SK-N-SH treated with all-trans-retinoic acid at 6 μM for 48 hours (cell line): Measurements from ENCODE around the gene YJEFN3.

Source experiments
- ATAC-seq: fragments of 200-7000 bp; cut with Tn5 transposase; 3 replicates; pipeline ENCODE4 v1.9.1; 2020; ENCODE audit warnings: mild to moderate bottlenecking, moderate library complexity
- BACH2 ChIP-seq: fragments of 250-450 bp; sonication (Bioruptor Pico); IDR thresholded peaks from 2 replicates; pipeline ENCODE4 v1.9.0; 2021; ENCODE audit warnings: mild to moderate bottlenecking, borderline replicate concordance
- CSDC2 ChIP-seq: fragments of 250-450 bp; sonication (Bioruptor Pico); IDR thresholded peaks from 2 replicates; pipeline ENCODE4 v1.5.0; 2020; ENCODE audit warnings: mild to moderate bottlenecking, moderate library complexity
- GLIS3 ChIP-seq: fragments of 250-450 bp; sonication (Bioruptor Pico); IDR thresholded peaks from 2 replicates; pipeline ENCODE4 v1.5.0; 2020; ENCODE audit warnings: mild to moderate bottlenecking, moderate library complexity
- ISL1 ChIP-seq: fragments of 250-450 bp; sonication (Bioruptor Pico); IDR thresholded peaks from 2 replicates; pipeline ENCODE4 v2.1.2; 2022; ENCODE audit warnings: mild to moderate bottlenecking, moderate library complexity
- OSR1 ChIP-seq: fragments of 250-450 bp; sonication (Bioruptor Pico); IDR thresholded peaks from 2 replicates; pipeline ENCODE4 v1.8.0; 2022; ENCODE audit warnings: moderate library complexity, mild to moderate bottlenecking, inconsistent platforms
- RARB ChIP-seq: fragments of 250-450 bp; sonication (Bioruptor Pico); IDR thresholded peaks from 2 replicates; pipeline ENCODE4 v1.8.0; 2021; ENCODE audit warnings: mild to moderate bottlenecking, moderate library complexity
- SNAI2 ChIP-seq: fragments of 250-450 bp; sonication (Bioruptor Pico); IDR thresholded peaks from 2 replicates; pipeline ENCODE4 v1.5.0; 2020; ENCODE audit warnings: mild to moderate bottlenecking, moderate library complexity
- TCF4 ChIP-seq: fragments of 250-450 bp; sonication (Bioruptor Pico); IDR thresholded peaks from 2 replicates; pipeline ENCODE4 v1.8.0; 2021; ENCODE audit warnings: mild to moderate bottlenecking, moderate library complexity, borderline replicate concordance
- ZC3H10 ChIP-seq: fragments of 250-450 bp; sonication (Bioruptor Pico); IDR thresholded peaks from 2 replicates; pipeline ENCODE4 v1.5.1; 2021; ENCODE audit warnings: mild to moderate bottlenecking, moderate library complexity
- ZFP3 ChIP-seq: fragments of 250-450 bp; sonication (Bioruptor Pico); IDR thresholded peaks from 2 replicates; pipeline ENCODE4 v1.5.0; 2020; ENCODE audit warnings: mild to moderate bottlenecking, moderate library complexity
- ZFP30 ChIP-seq: fragments of 450-650 bp; formaldehyde crosslinking; IDR thresholded peaks from 2 replicates; pipeline ENCODE4 v1.5.0; 2022; ENCODE audit warnings: mild to moderate bottlenecking, moderate library complexity
- ZNF565 ChIP-seq: fragments of 450-650 bp; formaldehyde crosslinking; conservative IDR thresholded peaks from 2 replicates; pipeline ENCODE4 v1.5.0; 2020; ENCODE audit warnings: low read depth, mild to moderate bottlenecking, moderate library complexity
- ZNF70 ChIP-seq: fragments of 450-650 bp; formaldehyde crosslinking; IDR thresholded peaks from 2 replicates; pipeline ENCODE4 v1.5.0; 2020; ENCODE audit warnings: mild to moderate bottlenecking, moderate library complexity
- TF ChIP-seq, protein P1 (sequence below): fragments of 250-450 bp; sonication (Bioruptor Pico); IDR thresholded peaks from 2 replicates; pipeline ENCODE4 v1.5.0; 2020; ENCODE audit warnings: mild to moderate bottlenecking, moderate library complexity
- TF ChIP-seq, protein P2 (sequence below): fragments of 250-450 bp; sonication (Bioruptor Pico); IDR thresholded peaks from 2 replicates; pipeline ENCODE4 v1.8.0; 2020; ENCODE audit warnings: mild to moderate bottlenecking, moderate library complexity, borderline replicate concordance
- TF ChIP-seq, protein P3 (sequence below): fragments of 250-450 bp; sonication (Bioruptor Pico); IDR thresholded peaks from 2 replicates; pipeline ENCODE4 v1.5.1; 2021; ENCODE audit warnings: mild to moderate bottlenecking, moderate library complexity
- TF ChIP-seq, protein P4 (sequence below): fragments of 250-450 bp; sonication (Bioruptor Pico); IDR thresholded peaks from 2 replicates; pipeline ENCODE4 v1.5.1; 2020; ENCODE audit warnings: low read depth, mild to moderate bottlenecking, moderate library complexity
- TF ChIP-seq, protein P5 (sequence below): fragments of 250-450 bp; sonication (Bioruptor Pico); IDR thresholded peaks from 2 replicates; pipeline ENCODE4 v1.8.0; 2021; ENCODE audit warnings: low read depth, mild to moderate bottlenecking, moderate library complexity, borderline replicate concordance

YJEFN3 gene

DNA sequence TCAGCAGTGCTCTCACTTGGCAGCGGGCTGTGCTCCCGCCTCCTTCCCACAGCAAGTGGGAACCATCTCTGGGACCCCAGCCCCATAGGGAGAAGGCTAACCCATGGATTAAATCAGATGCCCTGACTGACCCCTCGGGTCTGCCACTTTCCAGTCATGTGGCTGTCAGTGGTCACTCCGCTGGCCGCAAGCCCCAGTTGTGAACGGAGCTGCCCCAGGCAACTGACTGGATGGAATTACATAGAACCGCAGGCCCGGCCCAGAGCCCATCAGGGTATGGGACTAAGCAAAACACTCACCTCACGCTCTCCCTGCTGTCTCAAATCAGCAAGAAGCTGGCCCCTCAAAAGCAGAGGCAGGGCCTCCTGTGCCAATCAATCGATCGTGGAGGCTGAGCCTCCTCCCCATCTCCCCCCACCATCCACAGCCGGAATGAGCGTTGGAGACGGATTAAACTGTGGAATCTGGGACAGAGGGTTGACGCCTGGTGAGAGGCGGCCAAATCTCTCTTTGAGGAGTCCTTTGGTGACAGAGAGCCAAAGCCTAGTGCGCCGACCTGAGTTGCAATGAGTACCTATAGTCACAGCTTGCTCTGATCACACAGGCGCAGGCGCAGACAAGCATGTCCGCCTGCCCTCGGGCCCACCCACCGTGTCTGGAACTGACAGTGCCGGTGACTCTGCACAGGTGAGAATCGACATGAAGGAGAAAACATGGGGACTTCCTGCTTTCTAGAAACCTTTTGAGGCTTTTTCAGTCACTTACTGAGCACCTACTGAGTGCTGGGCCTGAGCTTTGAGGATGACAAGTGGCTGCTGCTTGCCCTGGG lies 51.0 kb downstream of the YJEFN3 start:
- no peak for TF ChIP-seq OSR1 (CRISPR knock-in tag)
- TF ChIP-seq, protein P1, sequence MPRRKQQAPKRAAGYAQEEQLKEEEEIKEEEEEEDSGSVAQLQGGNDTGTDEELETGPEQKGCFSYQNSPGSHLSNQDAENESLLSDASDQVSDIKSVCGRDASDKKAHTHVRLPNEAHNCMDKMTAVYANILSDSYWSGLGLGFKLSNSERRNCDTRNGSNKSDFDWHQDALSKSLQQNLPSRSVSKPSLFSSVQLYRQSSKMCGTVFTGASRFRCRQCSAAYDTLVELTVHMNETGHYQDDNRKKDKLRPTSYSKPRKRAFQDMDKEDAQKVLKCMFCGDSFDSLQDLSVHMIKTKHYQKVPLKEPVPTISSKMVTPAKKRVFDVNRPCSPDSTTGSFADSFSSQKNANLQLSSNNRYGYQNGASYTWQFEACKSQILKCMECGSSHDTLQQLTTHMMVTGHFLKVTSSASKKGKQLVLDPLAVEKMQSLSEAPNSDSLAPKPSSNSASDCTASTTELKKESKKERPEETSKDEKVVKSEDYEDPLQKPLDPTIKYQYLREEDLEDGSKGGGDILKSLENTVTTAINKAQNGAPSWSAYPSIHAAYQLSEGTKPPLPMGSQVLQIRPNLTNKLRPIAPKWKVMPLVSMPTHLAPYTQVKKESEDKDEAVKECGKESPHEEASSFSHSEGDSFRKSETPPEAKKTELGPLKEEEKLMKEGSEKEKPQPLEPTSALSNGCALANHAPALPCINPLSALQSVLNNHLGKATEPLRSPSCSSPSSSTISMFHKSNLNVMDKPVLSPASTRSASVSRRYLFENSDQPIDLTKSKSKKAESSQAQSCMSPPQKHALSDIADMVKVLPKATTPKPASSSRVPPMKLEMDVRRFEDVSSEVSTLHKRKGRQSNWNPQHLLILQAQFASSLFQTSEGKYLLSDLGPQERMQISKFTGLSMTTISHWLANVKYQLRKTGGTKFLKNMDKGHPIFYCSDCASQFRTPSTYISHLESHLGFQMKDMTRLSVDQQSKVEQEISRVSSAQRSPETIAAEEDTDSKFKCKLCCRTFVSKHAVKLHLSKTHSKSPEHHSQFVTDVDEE (CRISPR knock-in tag): no peak
- no peak for TF ChIP-seq ZNF70 (CRISPR knock-in tag)
- no peak for TF ChIP-seq CSDC2
- TF ChIP-seq, protein P2, sequence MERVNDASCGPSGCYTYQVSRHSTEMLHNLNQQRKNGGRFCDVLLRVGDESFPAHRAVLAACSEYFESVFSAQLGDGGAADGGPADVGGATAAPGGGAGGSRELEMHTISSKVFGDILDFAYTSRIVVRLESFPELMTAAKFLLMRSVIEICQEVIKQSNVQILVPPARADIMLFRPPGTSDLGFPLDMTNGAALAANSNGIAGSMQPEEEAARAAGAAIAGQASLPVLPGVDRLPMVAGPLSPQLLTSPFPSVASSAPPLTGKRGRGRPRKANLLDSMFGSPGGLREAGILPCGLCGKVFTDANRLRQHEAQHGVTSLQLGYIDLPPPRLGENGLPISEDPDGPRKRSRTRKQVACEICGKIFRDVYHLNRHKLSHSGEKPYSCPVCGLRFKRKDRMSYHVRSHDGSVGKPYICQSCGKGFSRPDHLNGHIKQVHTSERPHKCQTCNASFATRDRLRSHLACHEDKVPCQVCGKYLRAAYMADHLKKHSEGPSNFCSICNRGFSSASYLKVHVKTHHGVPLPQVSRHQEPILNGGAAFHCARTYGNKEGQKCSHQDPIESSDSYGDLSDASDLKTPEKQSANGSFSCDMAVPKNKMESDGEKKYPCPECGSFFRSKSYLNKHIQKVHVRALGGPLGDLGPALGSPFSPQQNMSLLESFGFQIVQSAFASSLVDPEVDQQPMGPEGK (CRISPR knock-in tag): no peak
- TF ChIP-seq SNAI2 (CRISPR knock-in tag): no peak
- TF ChIP-seq ZFP3: no peak
- ATAC-seq: no peak

DNA sequence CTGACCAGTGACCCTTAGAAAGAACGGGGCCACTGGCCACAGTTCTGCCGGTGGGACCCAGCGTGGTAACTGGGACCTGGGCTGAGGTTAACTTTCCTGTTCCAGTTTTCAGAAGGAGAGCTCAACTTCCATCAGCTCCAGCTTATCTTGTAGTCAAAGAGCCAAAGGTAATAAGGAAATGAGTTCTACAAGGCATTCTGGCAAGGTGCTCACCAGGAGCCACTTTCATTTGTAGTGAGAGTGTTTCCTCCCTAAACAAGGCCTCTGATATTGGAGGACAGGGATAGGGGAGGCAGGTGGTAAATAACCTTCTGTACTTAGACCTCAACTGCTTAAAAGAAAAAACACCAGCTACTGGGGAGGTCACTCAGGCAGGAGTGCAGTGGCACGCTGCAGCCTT lies 51.7 kb downstream of the YJEFN3 start:
- no peak for ATAC-seq
- no peak for TF ChIP-seq ZC3H10 (CRISPR knock-in tag)
- TF ChIP-seq, protein P3, sequence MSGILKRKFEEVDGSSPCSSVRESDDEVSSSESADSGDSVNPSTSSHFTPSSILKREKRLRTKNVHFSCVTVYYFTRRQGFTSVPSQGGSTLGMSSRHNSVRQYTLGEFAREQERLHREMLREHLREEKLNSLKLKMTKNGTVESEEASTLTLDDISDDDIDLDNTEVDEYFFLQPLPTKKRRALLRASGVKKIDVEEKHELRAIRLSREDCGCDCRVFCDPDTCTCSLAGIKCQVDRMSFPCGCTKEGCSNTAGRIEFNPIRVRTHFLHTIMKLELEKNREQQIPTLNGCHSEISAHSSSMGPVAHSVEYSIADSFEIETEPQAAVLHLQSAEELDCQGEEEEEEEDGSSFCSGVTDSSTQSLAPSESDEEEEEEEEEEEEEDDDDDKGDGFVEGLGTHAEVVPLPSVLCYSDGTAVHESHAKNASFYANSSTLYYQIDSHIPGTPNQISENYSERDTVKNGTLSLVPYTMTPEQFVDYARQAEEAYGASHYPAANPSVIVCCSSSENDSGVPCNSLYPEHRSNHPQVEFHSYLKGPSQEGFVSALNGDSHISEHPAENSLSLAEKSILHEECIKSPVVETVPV (CRISPR knock-in tag): no peak
- TF ChIP-seq ZFP30 (CRISPR knock-in tag): no peak
- TF ChIP-seq BACH2: no peak
- no peak for TF ChIP-seq TCF4
- TF ChIP-seq, protein P4, sequence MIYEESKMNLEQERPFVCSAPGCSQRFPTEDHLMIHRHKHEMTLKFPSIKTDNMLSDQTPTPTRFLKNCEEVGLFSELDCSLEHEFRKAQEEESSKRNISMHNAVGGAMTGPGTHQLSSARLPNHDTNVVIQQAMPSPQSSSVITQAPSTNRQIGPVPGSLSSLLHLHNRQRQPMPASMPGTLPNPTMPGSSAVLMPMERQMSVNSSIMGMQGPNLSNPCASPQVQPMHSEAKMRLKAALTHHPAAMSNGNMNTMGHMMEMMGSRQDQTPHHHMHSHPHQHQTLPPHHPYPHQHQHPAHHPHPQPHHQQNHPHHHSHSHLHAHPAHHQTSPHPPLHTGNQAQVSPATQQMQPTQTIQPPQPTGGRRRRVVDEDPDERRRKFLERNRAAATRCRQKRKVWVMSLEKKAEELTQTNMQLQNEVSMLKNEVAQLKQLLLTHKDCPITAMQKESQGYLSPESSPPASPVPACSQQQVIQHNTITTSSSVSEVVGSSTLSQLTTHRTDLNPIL (CRISPR knock-in tag): no peak
- TF ChIP-seq RARB: no peak
- no peak for TF ChIP-seq ZNF565 (CRISPR knock-in tag)
- no peak for TF ChIP-seq ZFP3
- TF ChIP-seq, protein P5, sequence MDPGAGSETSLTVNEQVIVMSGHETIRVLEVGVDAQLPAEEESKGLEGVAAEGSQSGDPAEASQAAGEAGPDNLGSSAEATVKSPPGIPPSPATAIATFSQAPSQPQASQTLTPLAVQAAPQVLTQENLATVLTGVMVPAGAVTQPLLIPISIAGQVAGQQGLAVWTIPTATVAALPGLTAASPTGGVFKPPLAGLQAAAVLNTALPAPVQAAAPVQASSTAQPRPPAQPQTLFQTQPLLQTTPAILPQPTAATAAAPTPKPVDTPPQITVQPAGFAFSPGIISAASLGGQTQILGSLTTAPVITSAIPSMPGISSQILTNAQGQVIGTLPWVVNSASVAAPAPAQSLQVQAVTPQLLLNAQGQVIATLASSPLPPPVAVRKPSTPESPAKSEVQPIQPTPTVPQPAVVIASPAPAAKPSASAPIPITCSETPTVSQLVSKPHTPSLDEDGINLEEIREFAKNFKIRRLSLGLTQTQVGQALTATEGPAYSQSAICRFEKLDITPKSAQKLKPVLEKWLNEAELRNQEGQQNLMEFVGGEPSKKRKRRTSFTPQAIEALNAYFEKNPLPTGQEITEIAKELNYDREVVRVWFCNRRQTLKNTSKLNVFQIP: no peak
- TF ChIP-seq GLIS3 (CRISPR knock-in tag): no peak
- TF ChIP-seq OSR1 (CRISPR knock-in tag): no peak
- TF ChIP-seq ISL1 (CRISPR knock-in tag): no peak
- no peak for TF ChIP-seq SNAI2 (CRISPR knock-in tag)
- TF ChIP-seq, protein P1 (CRISPR knock-in tag): no peak
